ENCODE data around the gene GLOD5.

GLOD5 gene

GRCh38 chrX:48753708-48754228 is 7.8 kb upstream of the GLOD5 start:
- in situ Hi-C loops (cut with MboI; ENCODE audit: low sequenced_read_pairs) = no loop called here

- in situ Hi-C loops (cut with MboI; ENCODE audit: low sequenced_read_pairs) = no loop called here
Observed at GRCh38 chrX:48754238-48754637, 7.3 kb upstream of the GLOD5 start.

- in situ Hi-C loops (cut with MboI; ENCODE audit: low sequenced_read_pairs) = no loop called here
Observed at GRCh38 chrX:48769230-48769629, 7.7 kb downstream of the GLOD5 start.

- in situ Hi-C loops (cut with MboI; ENCODE audit: low sequenced_read_pairs) = no loop called here
Observed at GRCh38 chrX:48770296-48770695, 8.7 kb downstream of the GLOD5 start.

GRCh38 chrX:48772602-48773001 is 11.1 kb downstream of the GLOD5 start:
- in situ Hi-C loops (cut with MboI; ENCODE audit: low sequenced_read_pairs) = no loop called here

GRCh38 chrX:48776818-48777439 is 15.4 kb downstream of the GLOD5 start:
- in situ Hi-C loops (cut with MboI; ENCODE audit: low sequenced_read_pairs) = no loop called here

- in situ Hi-C loops (cut with MboI; ENCODE audit: low sequenced_read_pairs) = no loop called here
Observed at GRCh38 chrX:48779399-48779798, 17.9 kb downstream of the GLOD5 start.

- in situ Hi-C loops (cut with MboI; ENCODE audit: low sequenced_read_pairs) = no loop called here
Observed at GRCh38 chrX:48781705-48782104, 20.2 kb downstream of the GLOD5 start.

GRCh38 chrX:48782216-48782615 is 20.7 kb downstream of the GLOD5 start:
- in situ Hi-C loops (cut with MboI; ENCODE audit: low sequenced_read_pairs) = no loop called here

GRCh38 chrX:48782795-48783194 is 21.2 kb downstream of the GLOD5 start:
- in situ Hi-C loops (cut with MboI; ENCODE audit: low sequenced_read_pairs) = no loop called here

- in situ Hi-C loops (cut with MboI; ENCODE audit: low sequenced_read_pairs) = no loop called here
Observed at GRCh38 chrX:48784726-48785125, 23.2 kb downstream of the GLOD5 start.

GRCh38 chrX:48785186-48785539 is 23.6 kb downstream of the GLOD5 start:
- in situ Hi-C loops (cut with MboI; ENCODE audit: low sequenced_read_pairs) = no loop called here

GRCh38 chrX:48785540-48786214 is 24.1 kb downstream of the GLOD5 start:
- in situ Hi-C loops (cut with MboI; ENCODE audit: low sequenced_read_pairs) = no loop called here

- in situ Hi-C loops (cut with MboI; ENCODE audit: low sequenced_read_pairs) = no loop called here
Observed at GRCh38 chrX:48786341-48786800, 24.8 kb downstream of the GLOD5 start, which contains the start of gene GATA1. TSS of gene GATA1 (plus strand) at chrX:48786590. CDS start at chrX:48791110, 4,520 bp downstream.

GRCh38 chrX:48786825-48787504 is 25.4 kb downstream of the GLOD5 start:
- in situ Hi-C loops (cut with MboI; ENCODE audit: low sequenced_read_pairs) = no loop called here

GRCh38 chrX:48787505-48788443 is 26.2 kb downstream of the GLOD5 start:
- in situ Hi-C loops (cut with MboI; ENCODE audit: low sequenced_read_pairs) = no loop called here

- in situ Hi-C loops (cut with MboI; ENCODE audit: low sequenced_read_pairs) = no loop called here
Observed at GRCh38 chrX:48789366-48790220, 28.0 kb downstream of the GLOD5 start.

GRCh38 chrX:48790477-48790876 is 28.9 kb downstream of the GLOD5 start:
- in situ Hi-C loops (cut with MboI; ENCODE audit: low sequenced_read_pairs) = no loop called here

- in situ Hi-C loops (cut with MboI; ENCODE audit: low sequenced_read_pairs) = no loop called here
Observed at GRCh38 chrX:48791063-48791820, 29.7 kb downstream of the GLOD5 start.

Data from HL-60/S4 treated with retinoic acid at 250 ng/mL for 4 days and 3 days (cell line).